ENCODE data around the gene ZNF792.
"Not testable (repeated sequence)": the region's sequence is repeated elsewhere in the genome, so short reads cannot be mapped to it uniquely, and the experiment has no call there.

ZNF792 gene

DNA sequence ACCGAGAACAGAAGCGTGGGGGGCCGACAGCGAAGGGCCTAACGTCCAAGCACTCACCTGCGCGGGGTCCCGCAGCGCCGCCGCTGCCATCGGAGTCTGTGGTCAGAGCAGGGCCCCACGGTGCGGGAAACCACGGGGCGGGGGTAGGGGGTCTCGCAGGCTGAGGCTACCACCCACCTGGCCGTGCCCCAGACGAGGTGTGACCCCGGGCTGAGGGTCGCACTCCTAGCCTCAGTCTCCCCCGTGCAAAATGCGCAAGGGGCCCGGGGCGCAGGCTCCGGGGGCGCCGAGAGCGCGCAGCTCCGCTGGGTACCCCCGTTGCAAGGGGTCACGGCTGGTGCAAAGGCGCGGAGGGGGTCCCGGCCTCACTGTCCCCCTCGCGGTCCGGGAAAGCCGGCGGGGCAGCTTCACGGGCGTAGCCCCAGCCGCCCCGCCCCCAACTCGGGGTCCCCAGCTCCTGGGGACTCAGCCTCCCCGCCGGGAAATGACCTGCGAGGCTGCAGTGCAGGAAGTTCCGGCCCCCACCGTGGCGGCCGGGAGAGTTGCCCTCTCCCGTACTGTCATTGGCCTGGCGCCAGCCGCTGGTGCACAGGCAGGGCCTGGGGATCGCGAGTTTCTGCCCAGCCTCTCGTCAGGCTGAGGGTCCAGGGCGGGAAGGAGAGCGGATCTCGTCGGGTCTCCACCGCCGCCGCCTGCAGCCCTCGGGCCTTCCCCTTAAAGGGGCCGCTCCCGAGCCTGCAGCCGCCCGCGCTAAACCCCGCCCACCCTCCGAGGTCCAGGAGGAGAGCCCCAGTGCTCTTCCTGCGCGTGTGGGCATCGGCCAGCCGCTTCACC is at the start of gene ZNF792:
TSS of gene ZNF792 (minus strand) at position 657 of the 834 bp plus-strand sequence. CDS start at position 90, 567 bp downstream.
- FAIRE-seq, result no peak

- no peak for FAIRE-seq
Observed at GRCh38 chr19:35013041-35013819, 49.2 kb upstream of the ZNF792 start.

- FAIRE-seq, result no peak
Observed at GRCh38 chr19:35011737-35012682, 48.0 kb upstream of the ZNF792 start.

- no peak for FAIRE-seq
Observed at GRCh38 chr19:35011091-35011689, 47.2 kb upstream of the ZNF792 start.

DNA sequence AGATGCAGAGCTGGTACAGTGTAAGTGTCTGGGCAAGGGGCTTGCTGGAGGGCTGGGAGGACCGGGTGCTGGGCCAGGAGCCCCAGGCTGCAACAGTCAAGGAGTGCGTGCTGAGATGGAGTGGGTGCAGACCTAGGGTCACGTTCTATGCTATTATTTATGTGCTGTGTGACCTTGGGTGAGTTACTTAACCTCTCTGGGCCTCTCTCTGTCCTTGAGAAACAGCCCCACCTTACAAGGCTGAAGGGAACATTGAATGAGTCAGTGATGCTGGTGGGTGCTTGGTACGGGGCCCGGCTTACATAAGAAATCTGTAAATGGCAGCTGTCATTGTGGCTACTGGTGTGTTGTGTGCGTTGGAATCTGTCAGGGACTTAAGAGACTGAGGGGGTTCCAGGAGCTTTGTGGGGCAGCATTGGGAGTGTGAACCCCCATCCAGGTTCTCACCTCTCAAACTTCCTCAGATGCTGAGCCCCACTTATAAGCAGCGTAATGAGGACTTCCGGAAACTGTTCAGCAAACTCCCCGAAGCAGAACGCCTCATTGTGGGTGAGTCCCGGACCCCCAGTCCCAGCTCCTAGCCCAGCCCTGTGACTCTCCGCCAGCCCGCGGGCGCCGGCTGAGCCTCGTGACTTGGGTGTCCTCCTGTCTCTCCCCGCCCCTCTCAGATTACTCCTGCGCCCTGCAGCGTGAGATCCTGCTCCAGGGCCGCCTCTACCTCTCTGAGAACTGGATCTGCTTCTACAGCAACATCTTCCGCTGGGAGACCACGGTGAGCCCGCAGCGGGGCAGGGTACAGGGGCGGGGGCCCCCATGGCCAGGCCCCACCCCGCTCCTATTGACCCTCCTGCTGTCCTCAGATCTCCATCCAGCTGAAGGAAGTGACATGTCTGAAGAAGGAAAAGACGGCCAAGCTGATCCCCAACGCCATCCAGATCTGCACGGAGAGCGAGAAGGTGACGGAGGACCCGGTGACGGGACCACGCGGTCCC is 45.7 kb upstream of the ZNF792 start:
- no peak for FAIRE-seq

GRCh38 chr19:35008891-35009341 is 44.9 kb upstream of the ZNF792 start:
- no peak for FAIRE-seq

GRCh38 chr19:35007427-35007826 is 43.4 kb upstream of the ZNF792 start:
- not testable (repeated sequence) for FAIRE-seq

DNA sequence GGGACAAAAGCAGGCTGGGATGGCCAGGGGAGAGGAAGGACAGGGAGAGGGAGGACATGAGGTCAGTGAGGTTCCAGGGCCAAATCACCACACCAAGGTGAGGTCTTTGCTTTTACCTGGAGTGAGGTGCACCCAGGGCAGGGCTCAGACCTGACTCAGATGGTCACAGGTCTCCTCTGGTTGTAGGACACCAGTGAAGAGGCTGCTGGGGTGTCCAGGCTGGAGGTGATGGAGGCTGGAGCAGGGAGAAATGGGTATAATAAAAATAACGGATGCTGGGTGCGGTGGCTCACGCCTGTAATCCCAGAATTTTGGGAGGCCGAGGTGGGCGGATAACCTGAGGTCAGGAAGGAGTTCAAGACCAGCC is 43.0 kb upstream of the ZNF792 start:
- FAIRE-seq, result no peak

DNA sequence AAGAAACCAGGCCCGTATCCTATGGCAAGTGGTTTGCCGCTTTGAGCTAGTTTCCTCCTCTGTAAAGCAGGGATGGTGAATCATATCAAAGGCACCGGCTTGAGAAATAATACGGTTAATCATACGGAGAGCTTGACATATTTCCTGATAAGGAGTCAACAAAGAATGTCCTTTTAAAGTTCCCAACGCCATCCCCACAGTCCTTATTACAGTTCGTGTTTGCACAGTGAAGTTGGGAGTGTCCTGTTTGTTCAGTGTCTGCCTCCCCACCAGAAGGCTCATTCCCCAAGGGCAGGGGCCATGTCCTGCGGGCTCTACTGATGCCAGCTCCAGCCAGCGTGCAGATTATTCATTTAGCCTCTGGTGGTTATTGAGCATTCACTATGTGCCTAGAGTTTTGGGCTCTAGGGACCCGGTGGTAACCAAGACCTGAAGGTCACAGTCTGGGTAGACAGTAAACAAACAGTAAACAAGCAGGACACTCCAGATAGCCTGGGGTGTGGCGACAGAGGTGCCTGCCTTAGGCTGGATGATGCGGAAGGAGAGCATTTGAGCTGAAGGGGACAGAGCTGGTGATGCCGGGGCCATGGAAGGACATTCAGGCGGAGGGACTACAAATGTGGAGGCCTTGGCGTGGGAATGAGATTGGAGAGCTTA is 42.4 kb upstream of the ZNF792 start:
- no peak for FAIRE-seq

DNA sequence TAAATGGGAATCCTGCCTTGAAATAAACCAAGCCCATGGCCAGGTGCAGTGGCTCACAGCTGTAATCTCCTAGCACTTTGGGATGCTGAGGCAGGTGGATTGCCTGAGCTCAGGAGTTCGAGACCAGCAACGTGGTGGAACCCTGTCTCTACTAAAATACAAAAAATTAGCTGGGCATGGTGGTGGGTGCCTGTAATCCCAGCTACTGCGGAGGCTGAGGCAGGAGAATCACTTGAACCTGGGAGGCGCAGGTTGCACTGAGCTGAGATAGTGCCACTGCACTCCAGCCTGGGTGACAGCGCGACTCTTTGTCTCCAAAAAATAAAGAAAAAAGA is 41.9 kb upstream of the ZNF792 start:
- FAIRE-seq, result not testable (repeated sequence)

GRCh38 chr19:35005256-35005977 is 41.4 kb upstream of the ZNF792 start:
- no peak for FAIRE-seq

DNA sequence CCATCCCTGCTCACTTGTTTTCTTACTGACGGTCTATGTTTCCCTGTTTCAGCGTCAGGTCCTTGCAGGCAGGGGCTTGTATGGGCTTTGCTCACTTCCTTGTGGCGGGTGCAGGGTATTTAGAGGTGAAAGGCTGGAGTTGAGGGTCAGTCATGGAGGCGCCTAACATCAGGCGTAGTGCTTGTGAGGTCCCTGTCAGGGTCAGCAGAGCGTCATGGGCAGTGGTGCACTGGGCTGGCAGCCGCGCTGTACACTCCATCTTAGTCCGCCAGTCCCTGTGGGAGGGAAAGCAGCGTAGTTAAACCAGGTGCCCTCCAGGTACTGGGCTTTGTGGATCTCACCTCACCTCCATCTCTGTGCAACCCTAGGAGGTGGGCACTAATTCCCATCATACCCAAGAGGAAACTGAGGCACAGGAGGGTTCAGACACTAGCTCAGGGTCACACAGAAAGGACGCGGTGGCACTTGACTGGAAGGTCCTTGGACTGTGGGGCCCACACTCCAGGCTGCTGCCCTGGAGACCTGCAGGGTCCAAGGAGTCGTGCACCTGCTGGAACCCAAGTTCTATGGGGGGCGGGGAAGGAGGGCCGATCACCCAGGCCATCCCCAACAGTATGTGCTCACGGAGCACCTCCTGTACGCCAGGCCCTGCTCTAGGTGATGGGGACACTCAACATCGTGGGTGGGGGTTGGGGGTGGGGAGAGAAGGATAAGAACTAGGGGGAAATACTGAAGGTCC is 40.7 kb upstream of the ZNF792 start:
- FAIRE-seq, result no peak

DNA sequence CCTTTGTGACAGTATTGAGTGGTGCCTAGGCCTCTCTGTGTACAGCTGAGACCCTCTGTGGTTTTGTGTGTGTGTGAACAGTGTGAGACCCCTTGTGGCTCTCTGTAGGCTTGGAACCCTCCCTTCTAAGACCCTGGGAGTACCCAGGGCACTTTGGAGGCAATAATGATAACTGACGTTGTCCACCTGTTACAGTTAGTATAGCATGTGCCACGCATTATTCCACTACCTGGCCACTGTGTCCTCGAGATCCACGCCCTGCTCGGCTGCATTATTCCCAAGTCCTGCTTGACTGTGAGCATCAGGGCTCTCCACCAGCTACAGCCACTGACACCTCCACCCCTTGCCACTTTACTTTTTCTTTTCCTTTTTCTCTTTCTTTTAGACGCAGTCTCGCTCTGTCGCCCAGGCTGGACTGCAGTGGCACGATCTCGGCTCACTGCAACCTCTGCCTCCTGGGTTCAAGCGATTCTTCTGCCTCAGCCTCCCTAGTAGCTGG is 38.1 kb upstream of the ZNF792 start:
- no peak for FAIRE-seq

DNA sequence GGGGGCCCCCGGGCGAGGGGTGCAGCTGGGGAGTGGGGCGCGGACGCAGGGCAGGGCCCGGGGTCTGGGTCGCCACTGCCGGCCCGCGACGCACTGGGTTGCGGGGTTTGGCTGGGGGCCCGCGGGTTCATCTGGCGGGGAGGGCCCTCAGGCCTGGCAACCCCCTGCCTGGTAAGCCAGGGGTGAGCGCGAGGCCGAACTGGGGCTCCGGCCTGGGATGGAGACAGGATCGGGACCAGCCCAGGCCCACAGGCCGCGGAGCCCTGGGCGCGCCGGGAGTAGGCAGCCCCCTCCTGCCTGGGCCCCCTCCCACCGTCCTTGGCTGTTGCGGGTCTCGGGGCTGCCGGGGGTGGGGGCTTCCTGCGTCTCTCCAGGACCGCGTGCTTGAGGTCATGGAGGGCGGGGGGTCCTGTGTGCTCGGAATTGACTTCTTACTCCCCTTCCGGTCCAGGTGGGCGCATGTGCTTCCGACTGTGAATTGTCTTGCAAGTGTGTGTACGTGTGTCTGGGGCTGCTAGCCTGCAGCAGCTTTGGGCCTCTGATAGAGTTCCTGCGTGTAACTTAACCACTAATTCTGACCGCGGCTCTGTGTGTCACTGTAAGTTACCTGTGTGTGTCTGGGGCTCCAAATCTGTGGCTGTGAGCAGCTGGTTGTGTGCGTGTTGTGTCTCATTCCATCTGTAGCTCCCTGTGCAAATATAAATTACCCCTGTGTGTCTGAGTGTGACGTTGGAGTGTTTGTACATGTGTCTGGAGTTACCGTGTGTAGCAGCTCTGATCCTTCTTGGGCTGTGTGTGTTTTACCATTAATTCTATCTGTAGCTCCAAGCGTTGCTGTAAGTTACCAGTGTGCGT is 36.8 kb upstream of the ZNF792 start:
- FAIRE-seq, result no peak

GRCh38 chr19:35000338-35000646 is 36.3 kb upstream of the ZNF792 start:
- FAIRE-seq, result no peak

DNA sequence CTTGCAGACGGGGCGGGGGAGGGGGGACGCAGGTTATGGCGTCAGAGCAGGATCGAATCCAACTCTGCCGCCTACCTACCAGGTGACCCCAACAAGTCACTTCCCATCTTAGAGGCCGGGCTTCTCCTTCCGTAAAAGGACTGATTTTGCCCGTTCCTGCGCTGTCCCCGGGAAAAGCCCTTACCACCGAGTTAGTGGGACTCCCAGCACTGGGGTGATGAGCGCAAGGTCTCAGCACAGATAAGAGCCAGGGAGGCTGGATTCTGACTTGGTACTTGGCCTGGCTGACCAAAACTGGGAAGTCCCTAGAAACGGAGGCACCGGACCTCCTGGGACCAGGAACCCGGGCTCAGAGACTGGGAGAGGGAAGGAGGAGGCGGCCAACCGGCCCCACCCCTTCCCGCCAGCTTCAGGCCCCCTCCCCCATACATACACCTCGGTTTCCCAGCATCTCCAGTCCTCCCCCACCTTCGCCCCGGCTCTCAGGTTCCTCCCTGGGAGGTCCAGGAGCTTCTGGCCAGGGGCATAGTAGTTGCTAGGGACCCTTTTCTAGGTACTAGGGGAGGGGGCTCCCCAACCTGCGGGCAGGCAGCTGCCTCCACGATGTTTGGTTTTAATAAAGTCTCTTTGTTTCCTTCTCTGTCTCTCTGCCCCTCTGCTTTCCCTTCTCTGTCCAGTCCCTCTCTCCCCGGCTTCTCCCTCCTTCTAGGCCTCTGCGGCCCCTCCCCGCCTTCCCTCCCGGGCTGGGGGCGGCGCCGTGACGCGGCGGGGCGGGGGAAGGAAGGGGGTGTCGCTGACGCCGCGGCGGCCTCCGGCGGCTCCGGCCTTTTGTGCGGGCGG is 35.7 kb upstream of the ZNF792 start, which contains the start of gene GRAMD1A:
TSS of gene GRAMD1A (plus strand) at position 826 of the 840 bp plus-strand sequence. CDS start 156 bp downstream, outside the sequence.
- no peak for FAIRE-seq
